ENCODE results near the gene MRPS30.

- no peak for TF ChIP-seq CTCF (conservative IDR thresholded peaks at IDR 0.05; ENCODE audit: low read depth, low read length)
- no peak for TF ChIP-seq MAFK (IDR thresholded peaks at IDR 0.05; ENCODE audit: low read depth, low read length)
- TF ChIP-seq RAD21 (IDR thresholded peaks at IDR 0.05; ENCODE audit: low read length) = no peak
- TF ChIP-seq BHLHE40 (IDR thresholded peaks at IDR 0.05; ENCODE audit: low read depth, low read length) = no peak
- no peak for TF ChIP-seq POLR2A (IDR thresholded peaks at IDR 0.05; ENCODE audit: low read depth, low read length)
- TF ChIP-seq NFE2L2 (IDR thresholded peaks at IDR 0.05; ENCODE audit: low read depth, low read length) = no peak
- TF ChIP-seq CEBPB (IDR thresholded peaks at IDR 0.05; ENCODE audit: low read depth, low read length) = no peak
- no peak for TF ChIP-seq MXI1 (IDR thresholded peaks at IDR 0.05; ENCODE audit: borderline replicate concordance, low read depth, low read length)
These were observed 2.1 kb upstream of the MRPS30 start for GRCh38 chr5:44806608-44807007.

Data from IMR-90 (cell line).